ENCODE data around the gene OTOP2.
"Not testable (repeated sequence)": the region's sequence is repeated elsewhere in the genome, so short reads cannot be mapped to it uniquely, and the experiment has no call there.

The OTOP2 gene

DNA sequence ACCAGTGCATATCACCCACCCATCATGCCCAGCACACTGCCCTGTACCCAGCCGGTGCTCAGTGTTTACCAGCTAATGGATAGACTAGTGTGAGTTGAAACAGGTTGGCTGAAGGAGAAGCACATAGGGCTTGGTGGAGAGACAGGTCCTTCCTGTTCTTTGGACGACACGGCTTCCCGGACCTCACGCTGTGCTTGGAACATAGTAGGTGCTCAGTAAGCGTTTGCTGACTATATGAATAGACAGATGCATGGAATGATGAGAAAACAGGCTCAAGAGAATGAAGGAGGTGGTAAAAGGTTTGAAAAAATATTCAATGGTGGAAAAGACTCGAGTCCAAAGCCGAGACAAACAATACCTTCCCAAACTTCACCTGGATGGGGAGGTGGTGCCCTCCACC, 23.9 kb upstream of the OTOP2 start:
- no peak for DNase-seq (ENCODE audit: low read depth)

DNA sequence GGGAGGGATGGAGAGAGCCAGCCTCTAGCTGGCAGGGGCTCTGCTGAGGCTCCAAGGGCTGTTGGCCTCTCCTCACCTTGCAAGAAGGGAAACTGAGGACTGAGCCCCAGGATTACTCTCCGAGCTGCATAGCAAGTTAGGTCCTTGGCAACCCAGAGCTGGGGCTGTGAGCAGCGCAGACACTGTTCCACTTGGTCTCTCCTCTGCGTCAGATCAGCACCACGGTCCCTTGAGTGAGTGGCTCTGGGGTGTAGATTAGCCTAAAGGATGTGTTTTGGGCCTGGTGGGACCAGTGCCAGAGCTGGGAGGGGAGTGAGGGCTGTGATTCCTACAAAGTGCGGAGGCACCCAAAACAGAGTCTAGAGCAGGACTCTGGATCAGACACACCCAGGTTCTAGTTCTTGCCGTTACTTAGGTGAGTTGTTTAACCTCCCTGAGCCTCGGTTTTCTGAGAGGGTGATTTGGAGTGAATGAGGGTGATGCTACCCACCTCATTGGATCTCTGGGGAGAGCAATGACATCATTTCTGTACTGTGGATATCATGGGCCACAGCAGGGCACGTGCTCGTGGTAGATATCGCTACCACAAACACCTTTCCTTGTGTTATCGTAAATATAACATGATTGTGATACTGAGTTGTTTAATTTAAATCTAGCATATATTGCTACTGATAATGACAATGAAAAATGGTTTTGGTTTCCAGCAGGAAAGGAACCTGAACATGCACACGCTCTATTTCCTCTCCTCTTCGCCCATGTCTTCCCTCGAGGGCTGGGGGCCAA, 22.5 kb upstream of the OTOP2 start:
- DNase-seq (ENCODE audit: low read depth) = no peak

DNA sequence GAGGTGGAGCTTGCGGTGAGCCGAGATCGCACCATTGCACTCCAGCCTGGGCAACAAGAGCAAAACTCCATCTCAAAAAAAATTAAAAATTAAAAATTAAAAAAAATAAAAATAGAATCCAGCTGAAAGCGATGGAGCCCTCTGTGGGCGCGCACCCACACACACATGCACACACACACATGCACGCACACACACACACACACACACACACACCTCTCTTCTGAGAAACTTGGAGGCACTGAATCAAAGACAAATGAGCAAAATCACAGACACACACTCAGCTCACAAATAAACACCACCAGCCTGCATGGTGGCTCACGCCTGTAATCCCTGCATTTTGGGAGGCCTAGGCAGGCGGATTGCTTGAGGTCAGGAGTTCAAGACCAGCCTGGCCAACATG, 21.0 kb upstream of the OTOP2 start:
- DNase-seq (ENCODE audit: low read depth) = no peak

- DNase-seq (ENCODE audit: low read depth) = no peak
Measured at GRCh38 chr17:74903671-74904070, 20.4 kb upstream of the OTOP2 start.

DNA sequence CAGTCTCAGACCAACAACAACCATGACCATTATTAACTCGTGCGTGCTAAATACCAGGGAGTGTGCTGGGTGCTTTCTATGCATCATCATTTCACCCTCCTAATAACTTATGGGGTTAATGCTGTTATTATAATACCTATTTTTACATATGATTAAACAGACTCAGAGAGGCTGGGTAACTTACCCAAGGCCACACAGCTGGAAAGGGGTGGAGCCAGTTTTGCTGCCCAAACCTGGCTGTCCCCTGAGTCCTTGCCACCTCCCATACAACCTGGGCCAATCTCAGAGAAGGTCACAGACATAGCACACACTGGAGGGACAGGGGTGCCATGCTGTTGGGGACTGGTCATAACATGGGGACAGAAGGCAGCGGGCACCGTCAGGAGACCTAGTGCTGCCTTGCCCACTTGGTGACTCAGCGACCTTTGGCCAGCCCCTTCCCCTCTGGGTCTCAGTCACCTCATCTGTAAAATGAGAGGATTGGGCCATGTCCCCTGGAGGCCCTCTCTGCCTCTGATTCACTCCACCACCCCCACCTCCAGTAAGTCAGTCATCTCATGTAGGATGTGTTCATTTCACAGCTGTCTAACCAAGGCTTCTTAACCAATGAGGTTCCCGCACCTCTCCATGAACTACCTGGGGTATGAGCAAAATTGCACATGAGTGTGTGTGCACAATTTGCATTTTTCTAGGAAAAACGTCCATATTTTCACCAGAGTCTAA, 19.2 kb upstream of the OTOP2 start:
- DNase-seq (ENCODE audit: low read depth) = no peak

DNA sequence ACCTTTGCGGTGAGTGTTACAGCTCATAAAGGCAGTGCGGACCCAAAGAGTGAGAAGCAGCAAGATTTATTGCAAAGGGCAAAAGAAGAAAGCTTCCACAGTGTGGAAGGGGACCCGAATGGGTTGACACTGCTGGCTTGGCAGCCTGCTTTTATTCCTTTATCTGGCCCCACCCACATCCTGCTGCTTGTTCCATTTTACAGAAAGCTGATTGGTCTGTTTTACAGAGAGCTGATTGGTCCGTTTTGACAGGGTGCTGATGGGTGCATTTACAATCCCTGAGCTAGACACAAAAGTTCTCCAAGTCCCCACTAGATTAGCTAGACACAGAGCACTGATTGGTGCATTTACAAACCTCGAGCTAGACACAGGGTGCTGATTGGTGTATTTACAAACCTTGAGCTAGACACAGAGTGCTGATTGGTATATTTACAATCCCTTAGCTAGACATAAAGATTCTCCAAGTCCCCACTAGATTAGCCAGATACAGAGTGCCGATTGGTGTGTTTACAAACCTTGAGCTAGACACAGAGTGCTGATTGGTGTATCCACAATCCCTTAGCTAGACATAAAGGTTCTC, 17.8 kb upstream of the OTOP2 start:
- DNase-seq (ENCODE audit: low read depth) = not testable (repeated sequence)

- no peak for DNase-seq (ENCODE audit: low read depth)
Measured at GRCh38 chr17:74907012-74907411, 17.1 kb upstream of the OTOP2 start.

GRCh38 chr17:74909097-74909496, 15.0 kb upstream of the OTOP2 start:
- not testable (repeated sequence) for DNase-seq (ENCODE audit: low read depth)

GRCh38 chr17:74911423-74911822, 12.7 kb upstream of the OTOP2 start:
- DNase-seq (ENCODE audit: low read depth) = not testable (repeated sequence)

DNA sequence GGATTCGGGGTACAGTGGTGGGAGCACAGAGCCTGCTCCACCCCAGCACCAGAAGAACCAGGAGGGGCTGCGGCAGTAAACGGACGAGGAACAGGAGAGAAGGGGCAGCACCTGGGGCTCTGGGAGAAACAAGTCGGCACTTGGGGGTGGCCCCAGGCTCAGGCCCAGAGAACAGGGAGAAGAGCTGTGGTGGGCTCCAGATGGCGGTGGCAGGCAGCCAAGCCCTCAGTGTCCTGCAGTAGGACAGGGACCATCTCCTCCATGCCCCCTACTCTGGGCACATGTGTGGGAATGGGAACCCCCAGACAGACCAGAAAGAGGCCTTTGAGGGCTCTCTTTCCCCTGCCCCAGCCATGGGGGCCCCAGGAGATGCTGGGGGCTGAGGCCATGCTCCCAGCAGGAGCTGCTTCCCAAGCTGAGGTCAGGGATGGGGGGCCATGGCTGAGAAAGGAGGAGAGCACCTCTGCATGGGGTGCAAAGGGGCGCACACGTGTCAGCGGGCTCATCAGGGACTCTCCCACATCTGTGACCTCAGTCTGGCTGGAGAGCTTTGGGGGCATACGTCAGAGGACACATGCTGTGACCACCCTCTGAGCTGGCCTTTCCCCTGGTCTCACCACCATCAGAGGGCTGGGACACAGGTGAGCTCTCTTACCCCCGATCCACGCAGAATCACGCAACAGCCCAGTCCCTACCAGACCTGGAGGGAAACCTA, 7.8 kb upstream of the OTOP2 start:
- no peak for DNase-seq (ENCODE audit: low read depth)

DNA sequence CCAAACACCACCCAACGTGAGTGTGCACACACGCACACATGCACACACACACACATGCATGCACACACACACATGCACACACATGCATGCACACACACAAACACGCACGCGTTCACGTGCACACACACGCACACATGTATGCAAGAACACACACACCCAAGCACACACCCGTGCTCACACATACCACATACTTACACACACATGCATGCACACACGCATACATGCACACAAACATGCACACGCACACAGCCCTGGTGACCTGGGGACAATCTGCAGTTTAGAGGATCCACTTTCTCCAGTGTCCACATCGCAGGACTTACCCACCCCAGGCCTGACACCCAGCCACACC, 7.2 kb upstream of the OTOP2 start:
- DNase-seq (ENCODE audit: low read depth) = no peak

DNA sequence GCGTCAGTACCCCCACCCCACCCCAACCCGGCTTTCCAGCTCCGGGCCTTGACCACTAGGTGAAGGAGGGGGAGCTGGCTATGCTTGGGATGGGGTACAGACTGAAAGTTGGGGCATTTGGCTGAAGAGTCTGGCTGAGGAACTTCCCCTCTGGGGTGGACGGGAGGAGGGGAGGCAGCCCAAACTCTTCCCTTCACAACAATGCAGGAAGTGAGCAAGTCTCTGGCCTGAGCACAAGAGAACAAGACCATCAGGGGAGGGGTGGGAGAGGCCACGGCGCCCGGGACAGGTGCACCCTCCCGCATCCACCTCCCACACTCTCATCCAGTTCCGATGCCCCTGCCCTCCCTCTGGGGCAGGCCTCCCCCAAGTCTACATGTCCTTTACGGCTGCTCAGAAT, 6.6 kb upstream of the OTOP2 start:
- DNase-seq (ENCODE audit: low read depth) = no peak

GRCh38 chr17:74918906-74919305, 5.2 kb upstream of the OTOP2 start:
- no peak for DNase-seq (ENCODE audit: low read depth)

- DNase-seq (ENCODE audit: low read depth) = no peak
Measured at GRCh38 chr17:74919440-74920305, 4.4 kb upstream of the OTOP2 start.

DNA sequence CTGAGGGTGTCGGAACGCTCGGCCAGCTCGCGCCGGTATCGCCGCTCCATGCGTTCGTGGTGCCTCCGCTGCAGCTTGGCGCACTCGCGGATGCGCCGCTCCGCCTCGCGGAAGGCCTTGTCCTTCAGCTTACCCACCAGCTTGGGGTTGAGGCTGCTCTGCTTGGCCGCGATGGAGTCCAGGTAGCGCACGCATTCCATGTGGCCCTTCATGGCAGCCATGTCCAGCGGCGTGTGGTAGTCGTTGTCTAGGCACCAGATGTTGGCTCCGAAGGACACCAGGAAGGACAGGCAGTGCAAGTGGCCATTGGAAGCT, 3.8 kb upstream of the OTOP2 start:
- no peak for DNase-seq (ENCODE audit: low read depth)

- DNase-seq (ENCODE audit: low read depth) = no peak
Measured at GRCh38 chr17:74920642-74921025, 3.4 kb upstream of the OTOP2 start.

GRCh38 chr17:74921026-74921681, 2.9 kb upstream of the OTOP2 start:
- no peak for DNase-seq (ENCODE audit: low read depth)

DNA sequence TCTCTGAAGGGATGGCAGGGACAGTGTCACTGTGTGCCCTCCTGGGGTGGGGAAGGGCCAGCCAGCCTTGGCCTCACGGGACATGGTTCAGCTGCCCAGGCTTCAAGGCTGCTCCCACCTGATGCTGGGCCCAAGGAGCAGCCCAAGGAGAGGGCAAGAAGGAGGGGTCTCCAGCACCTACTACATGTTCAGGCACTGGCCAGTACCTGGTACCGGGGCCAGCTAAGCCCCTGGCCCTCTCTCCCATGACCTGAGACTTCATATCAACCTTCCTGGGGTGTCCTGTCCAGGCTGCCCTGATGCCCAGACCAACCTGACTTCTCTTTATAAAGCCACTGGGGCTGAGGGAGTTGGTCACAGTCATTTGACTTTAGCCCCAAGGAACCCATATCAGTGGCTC, 2.3 kb upstream of the OTOP2 start:
- DNase-seq (ENCODE audit: low read depth) = no peak

- DNase-seq (ENCODE audit: low read depth) = no peak
Measured at GRCh38 chr17:74922172-74922571, 1.9 kb upstream of the OTOP2 start.

DNA sequence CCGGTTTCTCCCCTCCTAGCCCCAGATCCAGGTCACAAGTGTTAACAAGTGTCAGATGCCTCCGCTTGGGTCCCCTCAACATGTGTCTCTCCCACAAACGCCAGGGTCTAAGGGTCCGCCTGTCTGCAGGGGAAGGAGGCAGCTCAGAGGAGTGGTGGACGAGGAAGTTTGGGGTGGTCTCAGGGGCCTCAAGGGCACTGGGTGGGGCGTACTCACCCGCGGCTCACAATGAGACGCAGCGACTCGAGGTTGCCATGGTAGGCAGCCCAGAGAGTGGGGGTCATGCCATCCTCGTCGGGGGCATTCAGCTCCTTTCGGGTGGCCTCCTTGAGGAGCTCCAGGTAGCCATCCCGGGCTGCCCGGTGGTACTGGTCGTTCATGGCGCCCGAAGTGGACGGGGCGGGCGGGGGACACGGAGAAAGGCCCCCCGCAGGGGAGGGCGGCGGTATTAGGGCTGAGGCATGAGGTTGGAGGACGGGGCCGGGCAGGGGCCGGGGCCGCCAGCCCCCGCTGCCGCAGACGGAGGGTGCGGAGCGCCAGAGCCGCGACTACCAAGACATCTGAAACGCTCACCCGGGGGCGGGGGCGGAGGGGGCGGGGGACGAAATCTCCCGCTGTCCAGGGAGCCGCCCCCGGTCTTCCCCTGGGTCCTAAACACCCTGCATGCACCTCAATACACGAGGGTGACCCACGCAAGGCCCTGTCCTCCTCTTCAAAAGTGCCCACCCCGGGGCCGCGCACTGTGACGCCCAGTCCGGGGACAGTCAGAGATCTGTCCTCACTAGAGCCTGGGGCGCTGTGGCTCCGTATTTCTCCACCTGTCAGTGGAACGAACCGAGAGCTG, 1.2 kb upstream of the OTOP2 start, which contains the start of gene USH1G:
Gene USH1G, minus strand, starts transcription at position 562 of the 844 bp plus-strand sequence. Its CDS starts 182 bp downstream, at position 380.
- no peak for DNase-seq (ENCODE audit: low read depth)
